ENCODE data around the gene ZCCHC13.

- TF ChIP-seq POLR2A (IDR thresholded peaks at IDR 0.05) = no peak
- no peak for TF ChIP-seq CTCF (IDR thresholded peaks at IDR 0.05)
Observed at GRCh38 chrX:74297766-74298165, 6.2 kb upstream of the ZCCHC13 start.
